ENCODE measurements around the gene CWF19L2.

Gene CWF19L2

DNA sequence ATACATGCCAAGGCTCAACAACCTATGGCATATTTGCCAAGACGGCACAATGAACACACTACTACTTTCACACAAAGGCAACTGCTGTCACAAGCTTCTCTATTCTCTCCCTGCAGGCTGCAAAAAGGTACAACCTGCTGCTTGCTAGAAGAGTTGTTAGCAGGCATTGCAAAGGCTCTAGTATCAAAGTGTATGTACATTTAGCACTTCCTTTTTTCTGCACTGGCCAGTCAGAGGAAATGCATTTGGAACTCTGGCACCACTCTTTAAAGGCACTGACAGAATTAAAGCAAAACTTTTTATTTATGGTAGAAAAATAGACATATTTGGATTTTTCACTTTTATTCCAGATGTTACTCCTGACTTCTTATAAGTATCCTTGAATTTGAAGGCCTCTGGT is 125.9 kb downstream of the CWF19L2 start:
- no peaks in the 10 kb centered on the region for H3K4me1 Mint-ChIP-seq (ENCODE audit: low read depth in 2 of 2)
- DNase-seq, result no peak
- H3K9me3 Mint-ChIP-seq, result no peaks in the 10 kb centered on the region
- H3K4me3 Mint-ChIP-seq, result no peak overlapping the region
- no peak overlapping the region for H3K27ac Mint-ChIP-seq
- peaks cover 33% of the 10 kb centered on the region for H3K36me3 Mint-ChIP-seq (ENCODE audit: insufficient read depth)
- H3K27me3 Mint-ChIP-seq, result no peaks in the 10 kb centered on the region
- no peak for ATAC-seq (replicated peaks)

DNA sequence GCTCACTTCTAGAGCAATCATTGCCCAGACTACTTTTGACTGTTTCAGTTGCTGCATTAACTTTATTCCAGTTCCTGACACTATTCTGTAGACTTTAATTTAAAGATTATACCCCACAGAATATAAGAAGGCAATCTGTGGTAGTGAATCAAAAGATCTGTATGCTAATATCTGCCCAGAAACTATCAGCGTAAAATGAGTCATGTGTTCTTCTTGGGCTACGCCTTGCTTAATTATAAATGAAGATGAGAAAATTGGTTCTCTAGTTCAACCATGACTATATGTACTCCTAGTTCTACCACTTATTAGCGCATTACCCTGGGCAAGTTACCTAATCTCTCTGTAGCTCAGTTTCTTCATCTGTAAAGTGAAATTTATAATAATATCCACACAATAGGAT is 128.5 kb downstream of the CWF19L2 start:
- no peaks in the 10 kb centered on the region for H3K4me1 Mint-ChIP-seq (ENCODE audit: low read depth in 2 of 2)
- no peak overlapping the region for H3K4me3 Mint-ChIP-seq
- ATAC-seq (replicated peaks) (no peak), DNase-seq (no peak)
- H3K27ac Mint-ChIP-seq, result no peak overlapping the region
- H3K36me3 Mint-ChIP-seq (ENCODE audit: insufficient read depth), result peaks cover 43% of the 10 kb centered on the region
- H3K9me3 Mint-ChIP-seq, result peaks cover 0 to 2% of the 10 kb centered on the region in 2 donors
- H3K27me3 Mint-ChIP-seq, result no peaks in the 10 kb centered on the region

DNA sequence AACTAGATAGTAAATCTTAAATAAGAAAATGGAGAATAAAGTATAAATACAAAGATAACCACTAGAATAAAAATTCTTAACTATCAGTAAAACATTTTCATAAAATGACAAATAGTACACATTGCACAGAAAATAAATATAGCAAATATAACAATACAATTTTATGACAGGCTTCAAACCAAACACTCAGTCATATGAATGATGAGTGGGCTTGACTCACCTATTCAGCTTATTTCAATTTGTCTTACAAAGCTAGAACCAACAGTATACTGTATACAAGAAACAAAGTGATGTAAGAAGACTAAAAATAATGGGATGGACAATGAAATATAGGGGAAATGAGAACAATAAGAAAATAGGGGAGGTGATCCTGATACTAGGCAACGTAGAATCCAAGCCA is 141.2 kb downstream of the CWF19L2 start:
- Mint-ChIP-seq H3K27me3 (no peaks in the 10 kb centered on the region), H3K27ac (no peak overlapping the region), H3K4me3 (no peak overlapping the region), H3K36me3 (ENCODE audit: insufficient read depth) (peaks cover 2% of the 10 kb centered on the region), H3K4me1 (ENCODE audit: low read depth in 2 of 2) (peaks cover 0 to 4% of the 10 kb centered on the region in 2 donors), H3K9me3 (no peaks in the 10 kb centered on the region)
- ATAC-seq (replicated peaks) (no peak), DNase-seq (no peak)

DNA sequence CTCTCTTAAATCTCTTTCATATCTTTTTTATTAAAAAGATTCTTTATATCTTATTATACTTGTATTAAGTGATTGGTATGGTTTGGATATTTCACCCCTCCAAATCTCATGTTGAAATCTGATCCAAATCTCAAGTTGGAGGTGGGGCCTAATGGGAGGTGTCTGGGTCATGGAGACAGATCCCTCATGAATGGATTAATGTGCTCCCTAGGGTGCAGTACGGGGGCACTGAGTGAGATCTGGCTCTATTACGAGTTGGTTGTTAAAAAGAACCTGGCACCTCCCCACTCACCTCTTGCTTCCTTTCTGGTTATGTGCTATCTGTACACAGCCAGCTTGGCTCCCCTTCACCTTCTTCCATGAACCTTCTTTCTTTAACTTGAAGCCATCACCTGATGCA is 149.6 kb downstream of the CWF19L2 start:
- no peaks in the 10 kb centered on the region for H3K27me3 Mint-ChIP-seq
- peaks cover 8% of the 10 kb centered on the region for H3K36me3 Mint-ChIP-seq (ENCODE audit: insufficient read depth)
- no peak overlapping the region for H3K4me3 Mint-ChIP-seq
- peaks cover 0 to 2% of the 10 kb centered on the region in 2 donors for H3K4me1 Mint-ChIP-seq (ENCODE audit: low read depth in 2 of 2)
- ATAC-seq (replicated peaks) (no peak), DNase-seq (no peak)
- H3K9me3 Mint-ChIP-seq, result no peaks in the 10 kb centered on the region
- peak overlapping the region in 1 of 2 donors; percentile 65 for H3K27ac Mint-ChIP-seq

DNA sequence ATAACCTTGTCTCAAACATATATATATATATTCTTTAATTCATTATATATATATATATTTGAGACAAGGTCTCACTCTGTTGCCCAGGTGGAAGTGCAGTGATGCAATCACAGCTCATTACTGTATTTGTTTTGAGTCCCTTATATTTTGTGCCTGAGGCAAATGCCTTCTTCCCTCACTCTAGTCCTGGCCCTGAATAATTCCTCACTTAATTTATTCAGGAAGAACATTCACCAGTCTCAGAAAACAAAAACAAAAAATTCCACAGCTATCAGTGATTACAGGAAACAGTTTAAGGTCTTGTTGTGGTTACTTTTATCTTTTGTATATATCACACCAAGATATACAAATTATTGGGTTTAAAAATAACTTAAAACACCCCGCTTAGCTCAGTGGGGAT is 155.7 kb downstream of the CWF19L2 start:
- ATAC-seq (replicated peaks) (no peak), DNase-seq (no peak)
- Mint-ChIP-seq H3K27ac (peak overlapping the region in 1 of 2 donors; percentile 29), H3K27me3 (no peaks in the 10 kb centered on the region), H3K36me3 (ENCODE audit: insufficient read depth) (no peaks in the 10 kb centered on the region), H3K4me1 (ENCODE audit: low read depth in 2 of 2) (no peaks in the 10 kb centered on the region), H3K4me3 (no peak overlapping the region), H3K9me3 (peaks cover 0 to under 1% of the 10 kb centered on the region in 2 donors)

DNA sequence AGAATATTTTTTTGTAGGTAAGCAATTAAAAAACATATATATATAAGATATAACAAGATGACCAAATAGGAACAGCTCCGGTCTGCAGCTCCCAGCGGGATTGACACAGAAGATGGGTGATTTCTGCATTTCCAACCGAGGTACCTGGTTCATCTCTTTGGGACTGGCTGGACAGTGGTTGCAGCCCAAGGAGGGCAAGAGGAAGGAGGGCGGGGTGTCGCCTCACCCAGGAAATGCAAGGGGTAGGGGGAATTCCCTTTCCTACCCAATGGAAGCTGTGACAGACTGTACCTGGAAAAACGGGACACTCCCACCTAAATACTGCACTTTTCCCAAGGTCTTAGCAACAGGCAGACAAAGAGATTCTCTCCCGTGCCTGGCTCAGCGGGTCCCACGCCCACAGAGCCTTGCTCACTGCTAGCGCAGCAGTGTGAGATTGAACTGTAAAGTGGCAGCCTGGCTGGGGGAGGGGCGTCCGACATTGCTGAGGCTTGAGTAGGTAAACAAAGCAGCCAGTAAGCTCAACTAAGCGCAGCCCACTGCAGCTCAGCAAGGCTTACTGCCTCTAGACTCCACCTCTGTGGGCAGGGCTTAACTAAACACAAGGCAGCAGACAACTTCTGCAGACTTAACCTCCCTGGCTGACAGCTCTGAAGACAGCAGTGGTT is 163.8 kb downstream of the CWF19L2 start:
- DNase-seq, result no peak
- Mint-ChIP-seq H3K4me1 (ENCODE audit: low read depth in 2 of 2) (no peaks in the 10 kb centered on the region), H3K27ac (no peak overlapping the region), H3K36me3 (ENCODE audit: insufficient read depth) (peaks cover 5% of the 10 kb centered on the region), H3K4me3 (no peak overlapping the region), H3K9me3 (peaks cover 8 to 18% of the 10 kb centered on the region in 2 donors), H3K27me3 (no peaks in the 10 kb centered on the region)
- no peak for ATAC-seq (replicated peaks)

DNA sequence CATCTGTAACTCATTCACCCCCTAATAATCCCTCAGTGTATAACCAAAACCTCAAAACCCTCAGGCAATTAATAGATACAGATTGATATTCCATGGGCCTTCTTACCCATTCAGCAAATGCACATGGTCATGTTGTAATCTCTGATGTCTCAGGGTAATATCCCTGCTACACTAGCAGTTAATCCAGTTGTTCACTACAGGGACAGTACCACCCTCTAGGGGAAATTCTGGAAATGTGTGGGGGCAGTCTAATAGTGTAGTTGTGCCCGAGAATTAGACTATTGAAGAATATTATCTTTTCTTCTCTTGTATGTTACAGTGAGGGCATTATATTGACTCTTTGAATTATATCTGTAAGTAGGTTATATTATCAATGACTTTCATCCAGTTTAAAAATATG is 175.4 kb downstream of the CWF19L2 start:
- Mint-ChIP-seq H3K27me3 (no peaks in the 10 kb centered on the region), H3K4me3 (no peak overlapping the region), H3K36me3 (ENCODE audit: insufficient read depth) (no peaks in the 10 kb centered on the region), H3K9me3 (peaks cover 8 to 11% of the 10 kb centered on the region in 2 donors), H3K27ac (no peak overlapping the region), H3K4me1 (ENCODE audit: low read depth in 2 of 2) (no peaks in the 10 kb centered on the region)
- no peak for ATAC-seq (replicated peaks)
- no peak for DNase-seq
